HEK293 (cell line): ENCODE data around the gene ADCY6.

ENCODE experiments used
- CTCF ChIA-PET: fragments of 350-600 bp; formaldehyde crosslinking; extraction: SDS; loops from one replicate; lab custom pipeline; 2021; ENCODE audit warnings: antibody characterized with exemption; lab: Yijun Ruan, JAX
- POLR2A ChIA-PET: fragments of 300-600 bp; formaldehyde crosslinking; extraction: SDS; loops from one replicate; lab custom pipeline; 2020; ENCODE audit warnings: antibody characterized with exemption, inconsistent platforms; lab: Yijun Ruan, JAX
- H3K27ac ChIP-seq: fragments of 200-500 bp; sonication (Bioruptor generic); 2 replicates; pipeline ENCODE4 v1.5.1; 2014; ENCODE audit warnings: low read depth, low read length, control low read depth, inconsistent platforms; ENCODE audit errors: extremely low read depth
- H3K36me3 ChIP-seq, 2 experiments: fragments of 200-500 bp in 1 of 2; sonication (Bioruptor generic) in 1 of 2; 1 replicate in 1 of 2; 2 replicates in 1 of 2; pipeline ENCODE4 v1.5.1; 2014 to 2017; ENCODE audit warnings: inconsistent platforms in 2 of 2, low read length in 2 of 2; ENCODE audit not compliant: control insufficient read depth in 2 of 2, insufficient read depth in 1 of 2
- H3K4me1 ChIP-seq: fragments of 200-500 bp; sonication (Bioruptor generic); 2 replicates; pipeline ENCODE4 v1.5.1; 2014; ENCODE audit warnings: mild to moderate bottlenecking, low read length, inconsistent platforms; ENCODE audit not compliant: control insufficient read depth, insufficient read depth
- H3K4me3 ChIP-seq: 2 replicates; pipeline ENCODE4 v1.5.1; 2011; ENCODE audit warnings: low read depth, mild to moderate bottlenecking, control low read depth, low read length, moderate library complexity
- H3K9me3 ChIP-seq: fragments of 200-500 bp; sonication (Bioruptor generic); 2 replicates; pipeline ENCODE4 v1.5.1; 2014; ENCODE audit warnings: low read depth, low read length, inconsistent platforms; ENCODE audit not compliant: control insufficient read depth, insufficient read depth
- EGR2 ChIP-seq: fragments of 450-650 bp; formaldehyde crosslinking; IDR thresholded peaks from 2 replicates; pipeline ENCODE4 v1.5.1; 2016; ENCODE audit warnings: low read depth, missing biosample characterization, missing genetic modification characterization
- GFI1B ChIP-seq: fragments of 450-650 bp; formaldehyde crosslinking; IDR thresholded peaks from 2 replicates; pipeline ENCODE4 v1.5.1; 2016; ENCODE audit warnings: missing biosample characterization, missing genetic modification characterization
- IKZF3 ChIP-seq: fragments of 450-650 bp; IDR thresholded peaks from 2 replicates; pipeline ENCODE4 v1.5.0; 2018; ENCODE audit warnings: missing biosample characterization, mild to moderate bottlenecking, missing genetic modification characterization, moderate library complexity
- RBAK ChIP-seq: fragments of 450-650 bp; formaldehyde crosslinking; IDR thresholded peaks from 2 replicates; pipeline ENCODE4 v1.5.1; 2016; ENCODE audit warnings: missing biosample characterization, missing genetic modification characterization
- SALL2 ChIP-seq: fragments of 450-650 bp; formaldehyde crosslinking; IDR thresholded peaks from 2 replicates; pipeline ENCODE4 v1.5.0; 2017; ENCODE audit warnings: missing biosample characterization, mild to moderate bottlenecking, missing genetic modification characterization, borderline replicate concordance
- WT1 ChIP-seq: fragments of 450-650 bp; formaldehyde crosslinking; IDR thresholded peaks from 2 replicates; pipeline ENCODE4 v1.5.1; 2016; ENCODE audit warnings: missing biosample characterization, missing genetic modification characterization
- ZBTB17 ChIP-seq: fragments of 450-650 bp; formaldehyde crosslinking; IDR thresholded peaks from 2 replicates; pipeline ENCODE4 v1.5.1; 2016; ENCODE audit warnings: missing biosample characterization, missing genetic modification characterization
- ZFP69B ChIP-seq: fragments of 450-650 bp; formaldehyde crosslinking; IDR thresholded peaks from 2 replicates; pipeline ENCODE4 v1.5.1; 2016; ENCODE audit warnings: missing biosample characterization, missing genetic modification characterization
- ZNF10 ChIP-seq: fragments of 450-650 bp; formaldehyde crosslinking; IDR thresholded peaks from 2 replicates; pipeline ENCODE4 v1.5.1; 2017; ENCODE audit warnings: missing biosample characterization, missing genetic modification characterization
- ZNF133 ChIP-seq: fragments of 450-650 bp; formaldehyde crosslinking; IDR thresholded peaks from 2 replicates; pipeline ENCODE4 v1.5.1; 2016; ENCODE audit warnings: missing biosample characterization, missing genetic modification characterization
- ZNF138 ChIP-seq: fragments of 450-650 bp; formaldehyde crosslinking; IDR thresholded peaks from 2 replicates; pipeline ENCODE4 v1.5.1; 2016; ENCODE audit warnings: missing biosample characterization, missing genetic modification characterization, borderline replicate concordance
- ZNF169 ChIP-seq: fragments of 450-650 bp; formaldehyde crosslinking; IDR thresholded peaks from 2 replicates; pipeline ENCODE4 v1.5.1; 2016; ENCODE audit warnings: missing biosample characterization, missing genetic modification characterization
- ZNF184 ChIP-seq: fragments of 450-650 bp; IDR thresholded peaks from 2 replicates; pipeline ENCODE4 v1.5.1; 2018; ENCODE audit warnings: missing biosample characterization, mild to moderate bottlenecking, missing genetic modification characterization
- ZNF248 ChIP-seq: fragments of 450-650 bp; formaldehyde crosslinking; IDR thresholded peaks from 2 replicates; pipeline ENCODE4 v1.5.1; 2017; ENCODE audit warnings: missing biosample characterization, missing genetic modification characterization
- ZNF350 ChIP-seq: fragments of 450-650 bp; formaldehyde crosslinking; IDR thresholded peaks from 2 replicates; pipeline ENCODE4 v1.5.0; 2017; ENCODE audit warnings: missing biosample characterization, mild to moderate bottlenecking, missing genetic modification characterization
- ZNF366 ChIP-seq: fragments of 450-650 bp; formaldehyde crosslinking; conservative IDR thresholded peaks from 2 replicates; pipeline ENCODE4 v1.5.1; 2016; ENCODE audit warnings: missing biosample characterization, missing genetic modification characterization
- ZNF37A ChIP-seq: fragments of 450-650 bp; IDR thresholded peaks from 2 replicates; pipeline ENCODE4 v1.5.1; 2018; ENCODE audit warnings: missing biosample characterization, missing genetic modification characterization
- ZNF394 ChIP-seq: fragments of 450-650 bp; formaldehyde crosslinking; IDR thresholded peaks from 2 replicates; pipeline ENCODE4 v1.5.1; 2016; ENCODE audit warnings: missing biosample characterization, missing genetic modification characterization, mild to moderate bottlenecking, moderate library complexity, borderline replicate concordance
- ZNF416 ChIP-seq: fragments of 450-650 bp; formaldehyde crosslinking; IDR thresholded peaks from 2 replicates; pipeline ENCODE4 v1.5.1; 2016; ENCODE audit warnings: missing biosample characterization, missing genetic modification characterization
- ZNF501 ChIP-seq: fragments of 450-650 bp; formaldehyde crosslinking; IDR thresholded peaks from 2 replicates; pipeline ENCODE4 v1.5.1; 2016; ENCODE audit warnings: missing biosample characterization, missing genetic modification characterization
- ZNF529 ChIP-seq: fragments of 450-650 bp; formaldehyde crosslinking; IDR thresholded peaks from 2 replicates; pipeline ENCODE4 v1.5.1; 2017; ENCODE audit warnings: missing genetic modification characterization, missing biosample characterization; ENCODE audit not compliant: insufficient replicate concordance
- ZNF544 ChIP-seq: fragments of 450-650 bp; formaldehyde crosslinking; IDR thresholded peaks from 2 replicates; pipeline ENCODE4 v1.5.0; 2017; ENCODE audit warnings: missing biosample characterization, missing genetic modification characterization
- ZNF548 ChIP-seq: fragments of 450-650 bp; formaldehyde crosslinking; IDR thresholded peaks from 2 replicates; pipeline ENCODE4 v1.5.1; 2016; ENCODE audit warnings: missing biosample characterization, missing genetic modification characterization
- ZNF629 ChIP-seq: fragments of 450-650 bp; formaldehyde crosslinking; IDR thresholded peaks from 2 replicates; pipeline ENCODE4 v1.5.1; 2017; ENCODE audit warnings: missing biosample characterization, missing genetic modification characterization
- ZNF660 ChIP-seq: fragments of 450-650 bp; IDR thresholded peaks from 2 replicates; pipeline ENCODE4 v1.5.1; 2018; ENCODE audit warnings: missing biosample characterization, mild to moderate bottlenecking, missing genetic modification characterization
- ZNF707 ChIP-seq: fragments of 450-650 bp; formaldehyde crosslinking; IDR thresholded peaks from 2 replicates; pipeline ENCODE4 v1.5.1; 2016; ENCODE audit warnings: missing biosample characterization, missing genetic modification characterization
- ZNF768 ChIP-seq: fragments of 450-650 bp; formaldehyde crosslinking; IDR thresholded peaks from 2 replicates; pipeline ENCODE4 v1.5.1; 2018; ENCODE audit warnings: missing biosample characterization, mild to moderate bottlenecking, missing genetic modification characterization
- ZNF830 ChIP-seq: fragments of 450-650 bp; IDR thresholded peaks from 2 replicates; pipeline ENCODE4 v1.5.0; 2018; ENCODE audit warnings: missing biosample characterization, missing genetic modification characterization, low read depth, mild to moderate bottlenecking, moderate library complexity
- ZSCAN16 ChIP-seq: fragments of 450-650 bp; formaldehyde crosslinking; IDR thresholded peaks from 2 replicates; pipeline ENCODE4 v1.5.1; 2016; ENCODE audit warnings: missing biosample characterization, missing genetic modification characterization
- TF ChIP-seq, protein P1 (sequence below): fragments of 450-650 bp; formaldehyde crosslinking; IDR thresholded peaks from 2 replicates; pipeline ENCODE4 v1.5.1; 2016; ENCODE audit warnings: missing biosample characterization, missing genetic modification characterization
- TF ChIP-seq, protein P2 (sequence below): fragments of 450-650 bp; formaldehyde crosslinking; IDR thresholded peaks from 2 replicates; pipeline ENCODE4 v1.5.1; 2016; ENCODE audit warnings: missing biosample characterization, missing genetic modification characterization
- TF ChIP-seq, protein P3 (sequence below): fragments of 450-650 bp; formaldehyde crosslinking; IDR thresholded peaks from 2 replicates; pipeline ENCODE4 v1.5.1; 2016; ENCODE audit warnings: missing biosample characterization, missing genetic modification characterization, borderline replicate concordance
- TF ChIP-seq, protein P4 (sequence below): fragments of 450-650 bp; formaldehyde crosslinking; IDR thresholded peaks from 2 replicates; pipeline ENCODE4 v1.5.1; 2016; ENCODE audit warnings: missing biosample characterization, missing genetic modification characterization

ADCY6 gene

DNA sequence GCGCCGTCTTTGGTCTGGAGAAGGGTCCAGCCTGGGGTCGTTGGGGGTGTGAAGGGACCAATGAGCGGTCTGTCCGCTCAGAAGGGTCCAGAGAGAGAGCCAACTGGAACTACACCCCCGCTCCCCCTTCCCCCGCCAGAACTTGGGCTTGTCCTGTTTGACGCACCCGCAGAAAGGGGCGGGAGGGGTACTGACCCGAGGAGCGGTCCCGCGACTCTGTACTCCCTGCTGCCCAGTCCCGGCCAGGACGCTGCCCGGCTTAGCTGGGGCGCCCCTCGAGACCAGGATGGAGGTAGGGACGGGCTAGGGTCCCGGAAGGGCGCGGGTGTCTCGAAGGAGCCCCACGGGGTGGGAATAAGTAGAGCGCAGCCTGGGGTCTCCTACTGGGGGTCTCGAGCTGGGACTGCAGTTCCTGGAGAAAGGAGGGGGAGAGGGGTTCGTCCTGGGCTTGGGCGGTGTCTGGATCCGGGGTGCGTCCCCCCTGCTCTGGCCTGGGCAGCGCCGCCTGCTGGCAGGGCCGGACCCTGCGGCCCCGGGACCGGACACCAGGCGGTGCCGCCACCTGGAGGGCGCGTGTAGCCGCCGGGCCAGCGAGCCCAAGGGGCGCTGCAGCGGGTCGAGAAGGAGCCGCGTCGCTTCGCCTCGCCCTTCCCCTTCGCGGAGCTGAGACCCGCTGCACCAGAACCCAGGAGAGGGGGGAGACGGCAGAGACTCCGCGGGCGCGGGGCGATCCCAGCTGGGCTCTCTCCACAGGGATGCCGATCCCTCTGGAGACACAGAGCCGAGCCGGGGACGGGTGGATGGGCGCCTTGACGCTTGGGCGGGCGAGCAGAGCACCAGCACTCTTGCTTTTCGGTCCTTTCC, 25.6 kb upstream of the ADCY6 start:
- Histone ChIP-seq H3K9me3 (no peaks in the 10 kb centered on the region), H3K36me3 (no peaks in the 10 kb centered on the region), H3K4me3 (peak overlapping the region; percentile 63), H3K4me1 (peaks cover 3% of the 10 kb centered on the region; the same call in 1 of the 2 replicates), H3K27ac (peak overlapping the region; percentile 79; the same call in 1 of the 2 replicates)
- POLR2A ChIA-PET = interaction anchor here (0.6 to 2.3 kb wide), 6 partner anchors 12 to 69 kb away, joined by 3 to 12 read pairs (median 8); partner anchors contain the start of genes ADCY6 and DDX23
- CTCF ChIA-PET = interaction anchor here (0.5 to 7.1 kb wide), 47 partner anchors 10 to 1098 kb away, joined by 3 to 53 read pairs (median 4); partner anchors contain the start of genes ADCY6 and DDX23
- TF ChIP-seq ZNF544 (no peak), ZNF133 (no peak), ZNF529 (no peak), ZNF184 (tag by site-specific recombination) (peak; percentile 63; the same call in 1 of the 2 replicates), ZNF10 (tag by site-specific recombination) (0 out of 2 replicates have a peak, but pooled peaks have one; percentile 30), ZBTB17 (tag by site-specific recombination) (no peak), ZNF37A (no peak), ZNF394 (no peak), ZFP69B (tag by site-specific recombination) (peak; percentile 42), ZNF169 (tag by site-specific recombination) (no peak), ZNF707 (tag by site-specific recombination) (no peak), ZNF366 (no peak), WT1 (tag by site-specific recombination) (no peak; the same call in 1 of the 2 replicates), RBAK (no peak), ZNF548 (no peak), ZNF416 (no peak), ZNF501 (tag by site-specific recombination) (peak; percentile 64; the same call in 1 of the 2 replicates), EGR2 (tag by site-specific recombination) (no peak), IKZF3 (tag by site-specific recombination) (peak; percentile 39), ZSCAN16 (tag by site-specific recombination) (0 out of 2 replicates have a peak, but pooled peaks have one; percentile 17), GFI1B (tag by site-specific recombination) (no peak), ZNF629 (tag by site-specific recombination) (peak; percentile 26; the same call in 1 of the 2 replicates), ZNF138 (tag by site-specific recombination) (no peak), ZNF830 (tag by site-specific recombination) (no peak), SALL2 (no peak), ZNF248 (tag by site-specific recombination) (no peak), ZNF350 (tag by site-specific recombination) (no peak), ZNF768 (tag by site-specific recombination) (no peak), ZNF660 (tag by site-specific recombination) (peak; percentile 97)
- TF ChIP-seq, protein P1, sequence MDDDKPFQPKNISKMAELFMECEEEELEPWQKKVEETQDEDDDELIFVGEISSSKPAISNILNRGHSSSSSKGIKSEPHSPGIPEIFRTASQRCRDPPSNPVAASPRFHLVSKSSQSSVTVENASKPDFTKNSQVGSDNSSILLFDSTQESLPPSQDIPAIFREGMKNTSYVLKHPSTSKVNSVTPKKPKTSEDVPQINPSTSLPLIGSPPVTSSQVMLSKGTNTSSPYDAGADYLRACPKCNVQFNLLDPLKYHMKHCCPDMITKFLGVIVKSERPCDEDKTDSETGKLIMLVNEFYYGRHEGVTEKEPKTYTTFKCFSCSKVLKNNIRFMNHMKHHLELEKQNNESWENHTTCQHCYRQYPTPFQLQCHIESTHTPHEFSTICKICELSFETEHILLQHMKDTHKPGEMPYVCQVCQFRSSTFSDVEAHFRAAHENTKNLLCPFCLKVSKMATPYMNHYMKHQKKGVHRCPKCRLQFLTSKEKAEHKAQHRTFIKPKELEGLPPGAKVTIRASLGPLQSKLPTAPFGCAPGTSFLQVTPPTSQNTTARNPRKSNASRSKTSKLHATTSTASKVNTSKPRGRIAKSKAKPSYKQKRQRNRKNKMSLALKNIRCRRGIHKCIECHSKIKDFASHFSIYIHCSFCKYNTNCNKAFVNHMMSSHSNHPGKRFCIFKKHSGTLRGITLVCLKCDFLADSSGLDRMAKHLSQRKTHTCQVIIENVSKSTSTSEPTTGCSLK (tag by site-specific recombination) = no peak
- TF ChIP-seq, protein P2, sequence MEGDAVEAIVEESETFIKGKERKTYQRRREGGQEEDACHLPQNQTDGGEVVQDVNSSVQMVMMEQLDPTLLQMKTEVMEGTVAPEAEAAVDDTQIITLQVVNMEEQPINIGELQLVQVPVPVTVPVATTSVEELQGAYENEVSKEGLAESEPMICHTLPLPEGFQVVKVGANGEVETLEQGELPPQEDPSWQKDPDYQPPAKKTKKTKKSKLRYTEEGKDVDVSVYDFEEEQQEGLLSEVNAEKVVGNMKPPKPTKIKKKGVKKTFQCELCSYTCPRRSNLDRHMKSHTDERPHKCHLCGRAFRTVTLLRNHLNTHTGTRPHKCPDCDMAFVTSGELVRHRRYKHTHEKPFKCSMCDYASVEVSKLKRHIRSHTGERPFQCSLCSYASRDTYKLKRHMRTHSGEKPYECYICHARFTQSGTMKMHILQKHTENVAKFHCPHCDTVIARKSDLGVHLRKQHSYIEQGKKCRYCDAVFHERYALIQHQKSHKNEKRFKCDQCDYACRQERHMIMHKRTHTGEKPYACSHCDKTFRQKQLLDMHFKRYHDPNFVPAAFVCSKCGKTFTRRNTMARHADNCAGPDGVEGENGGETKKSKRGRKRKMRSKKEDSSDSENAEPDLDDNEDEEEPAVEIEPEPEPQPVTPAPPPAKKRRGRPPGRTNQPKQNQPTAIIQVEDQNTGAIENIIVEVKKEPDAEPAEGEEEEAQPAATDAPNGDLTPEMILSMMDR (tag by site-specific recombination) = peak; percentile 99
- TF ChIP-seq, protein P3, sequence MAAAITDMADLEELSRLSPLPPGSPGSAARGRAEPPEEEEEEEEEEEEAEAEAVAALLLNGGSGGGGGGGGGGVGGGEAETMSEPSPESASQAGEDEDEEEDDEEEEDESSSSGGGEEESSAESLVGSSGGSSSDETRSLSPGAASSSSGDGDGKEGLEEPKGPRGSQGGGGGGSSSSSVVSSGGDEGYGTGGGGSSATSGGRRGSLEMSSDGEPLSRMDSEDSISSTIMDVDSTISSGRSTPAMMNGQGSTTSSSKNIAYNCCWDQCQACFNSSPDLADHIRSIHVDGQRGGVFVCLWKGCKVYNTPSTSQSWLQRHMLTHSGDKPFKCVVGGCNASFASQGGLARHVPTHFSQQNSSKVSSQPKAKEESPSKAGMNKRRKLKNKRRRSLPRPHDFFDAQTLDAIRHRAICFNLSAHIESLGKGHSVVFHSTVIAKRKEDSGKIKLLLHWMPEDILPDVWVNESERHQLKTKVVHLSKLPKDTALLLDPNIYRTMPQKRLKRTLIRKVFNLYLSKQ (tag by site-specific recombination) = no peak
- TF ChIP-seq, protein P4, sequence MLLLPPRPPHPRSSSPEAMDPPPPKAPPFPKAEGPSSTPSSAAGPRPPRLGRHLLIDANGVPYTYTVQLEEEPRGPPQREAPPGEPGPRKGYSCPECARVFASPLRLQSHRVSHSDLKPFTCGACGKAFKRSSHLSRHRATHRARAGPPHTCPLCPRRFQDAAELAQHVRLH = peak; percentile 40; the same call in 1 of the 2 replicates
